ENCODE results near the gene EXOC6.

Gene EXOC6

DNA sequence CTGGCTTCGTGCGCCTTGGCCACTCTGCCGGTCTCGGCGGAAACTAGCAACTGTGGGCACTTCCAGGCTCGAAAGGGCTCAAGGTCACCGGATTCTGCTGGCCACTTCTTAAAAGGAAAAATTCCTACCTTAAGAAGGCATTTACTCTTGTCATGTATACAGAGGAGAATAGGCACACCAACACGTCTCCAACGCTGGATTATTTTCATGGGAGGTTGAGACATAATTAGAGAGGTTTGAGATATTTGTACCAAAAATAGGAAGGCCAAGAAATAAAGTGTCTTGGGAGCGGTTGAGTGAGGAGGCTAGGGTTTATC lies 220.9 kb downstream of the EXOC6 start:
- Histone ChIP-seq H3K36me3 (ENCODE audit: control insufficient read depth, low read length) (no peaks in the 10 kb centered on the region), H4K20me1 (ENCODE audit: control insufficient read depth, insufficient read depth, low read depth, low read length) (no peaks in the 10 kb centered on the region), H3K4me1 (ENCODE audit: control insufficient read depth, low read length) (peaks cover 11% of the 10 kb centered on the region), H3F3A (ENCODE audit: control insufficient read depth, insufficient read depth) (no peaks in the 10 kb centered on the region), H3K79me2 (ENCODE audit: control insufficient read depth, low read length) (no peaks in the 10 kb centered on the region), H3K9me3 (ENCODE audit: control insufficient read depth, insufficient read depth, low read length) (no peaks in the 10 kb centered on the region), H3K27ac (ENCODE audit: low read depth, low read length) (no peak overlapping the region), H3K4me2 (ENCODE audit: low read length) (no peak overlapping the region), H3K27me3 (ENCODE audit: control insufficient read depth, low read length) (peaks cover 71% of the 10 kb centered on the region), H3K4me3 (ENCODE audit: low read length) (no peak overlapping the region), H3K9me2 (replicated peaks; ENCODE audit: control insufficient read depth, low read length) (no peaks in the 10 kb centered on the region)
- TF ChIP-seq, protein P1, sequence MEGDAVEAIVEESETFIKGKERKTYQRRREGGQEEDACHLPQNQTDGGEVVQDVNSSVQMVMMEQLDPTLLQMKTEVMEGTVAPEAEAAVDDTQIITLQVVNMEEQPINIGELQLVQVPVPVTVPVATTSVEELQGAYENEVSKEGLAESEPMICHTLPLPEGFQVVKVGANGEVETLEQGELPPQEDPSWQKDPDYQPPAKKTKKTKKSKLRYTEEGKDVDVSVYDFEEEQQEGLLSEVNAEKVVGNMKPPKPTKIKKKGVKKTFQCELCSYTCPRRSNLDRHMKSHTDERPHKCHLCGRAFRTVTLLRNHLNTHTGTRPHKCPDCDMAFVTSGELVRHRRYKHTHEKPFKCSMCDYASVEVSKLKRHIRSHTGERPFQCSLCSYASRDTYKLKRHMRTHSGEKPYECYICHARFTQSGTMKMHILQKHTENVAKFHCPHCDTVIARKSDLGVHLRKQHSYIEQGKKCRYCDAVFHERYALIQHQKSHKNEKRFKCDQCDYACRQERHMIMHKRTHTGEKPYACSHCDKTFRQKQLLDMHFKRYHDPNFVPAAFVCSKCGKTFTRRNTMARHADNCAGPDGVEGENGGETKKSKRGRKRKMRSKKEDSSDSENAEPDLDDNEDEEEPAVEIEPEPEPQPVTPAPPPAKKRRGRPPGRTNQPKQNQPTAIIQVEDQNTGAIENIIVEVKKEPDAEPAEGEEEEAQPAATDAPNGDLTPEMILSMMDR (IDR thresholded peaks at IDR 0.05; ENCODE audit: low read depth, low read length, poor library complexity, severe bottlenecking), result no peak
- no peak for TF ChIP-seq EZH2phosphoT487 (IDR thresholded peaks at IDR 0.05; ENCODE audit: borderline replicate concordance, low read length)

DNA sequence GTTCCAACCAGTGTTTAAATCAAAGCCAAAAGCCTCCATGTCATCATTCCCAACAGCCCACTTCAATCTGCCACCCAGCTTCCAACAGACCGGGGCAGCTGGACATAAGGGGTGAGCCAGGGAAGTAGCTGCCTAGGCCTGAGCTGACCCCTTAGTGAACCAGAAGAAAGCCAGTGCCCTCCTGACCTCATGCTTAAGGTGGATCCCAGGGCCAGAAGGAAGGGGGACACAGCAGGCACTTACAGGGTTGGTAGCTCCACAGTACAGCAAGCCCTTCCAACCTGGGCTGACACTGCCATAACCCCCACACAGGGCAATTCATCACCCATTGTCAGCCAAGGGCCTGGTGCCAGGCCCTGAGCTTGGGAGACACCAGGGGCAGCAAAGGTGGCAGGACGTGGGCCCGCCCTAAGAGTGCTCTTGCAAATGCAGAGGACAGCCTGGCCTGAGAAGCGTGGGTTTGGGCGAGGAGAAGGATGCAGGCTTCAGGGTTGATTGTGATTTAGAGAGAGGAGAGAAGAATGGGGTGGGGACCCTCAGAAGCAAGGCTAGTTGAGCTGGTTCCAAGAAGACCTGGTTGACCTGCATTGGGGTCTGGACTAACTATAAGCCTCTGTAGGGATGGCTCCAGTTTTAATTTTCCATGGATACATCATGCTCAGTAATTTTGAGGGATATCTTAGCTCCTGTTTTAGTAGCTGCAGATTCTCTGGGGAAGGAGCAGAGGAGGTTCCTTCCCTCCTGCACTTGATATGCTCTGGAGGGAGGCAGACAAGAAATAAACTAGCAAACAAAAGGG lies 222.3 kb downstream of the EXOC6 start:
- peaks cover 84% of the 10 kb centered on the region for H3K27me3 ChIP-seq (ENCODE audit: control insufficient read depth, low read length)
- no peak overlapping the region for H3K4me2 ChIP-seq (ENCODE audit: low read length)

DNA sequence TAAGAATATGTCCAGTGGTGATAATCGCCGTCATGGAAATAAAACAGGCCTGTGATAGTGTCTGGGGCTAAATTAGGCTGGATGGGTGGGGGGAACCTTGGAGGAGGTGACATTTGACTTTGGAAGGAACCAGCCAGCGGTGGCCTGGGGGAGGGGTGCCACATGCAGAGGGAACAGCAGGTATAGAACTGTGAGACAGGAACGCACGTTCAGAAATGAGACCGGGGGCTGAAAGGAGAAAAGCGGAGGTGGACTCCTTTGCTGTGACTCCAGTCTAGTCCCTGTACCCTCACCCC lies 222.8 kb downstream of the EXOC6 start:
- Histone ChIP-seq H3K79me2 (ENCODE audit: control insufficient read depth, low read length) (no peaks in the 10 kb centered on the region), H3K27me3 (ENCODE audit: control insufficient read depth, low read length) (peaks cover 89% of the 10 kb centered on the region), H3K9me2 (replicated peaks; ENCODE audit: control insufficient read depth, low read length) (no peaks in the 10 kb centered on the region), H3K4me3 (ENCODE audit: low read length) (no peak overlapping the region), H3K4me2 (ENCODE audit: low read length) (no peak overlapping the region), H4K20me1 (ENCODE audit: control insufficient read depth, insufficient read depth, low read depth, low read length) (no peaks in the 10 kb centered on the region), H3K36me3 (ENCODE audit: control insufficient read depth, low read length) (no peaks in the 10 kb centered on the region), H3K4me1 (ENCODE audit: control insufficient read depth, low read length) (peaks cover 16% of the 10 kb centered on the region), H3K9me3 (ENCODE audit: control insufficient read depth, insufficient read depth, low read length) (no peaks in the 10 kb centered on the region), H3K27ac (ENCODE audit: low read depth, low read length) (no peak overlapping the region), H3F3A (ENCODE audit: control insufficient read depth, insufficient read depth) (no peaks in the 10 kb centered on the region)
- TF ChIP-seq, protein P1 (IDR thresholded peaks at IDR 0.05; ENCODE audit: low read depth, low read length, poor library complexity, severe bottlenecking), result no peak
- TF ChIP-seq EZH2phosphoT487 (IDR thresholded peaks at IDR 0.05; ENCODE audit: borderline replicate concordance, low read length), result peak; percentile 36; the same call in 1 of the 2 replicates

More for the DNA sequence above, 222.3 kb downstream of the EXOC6 start:
- no peaks in the 10 kb centered on the region for H3K9me3 ChIP-seq (ENCODE audit: control insufficient read depth, insufficient read depth, low read length)
- H3K27ac ChIP-seq (ENCODE audit: low read depth, low read length), result no peak overlapping the region
- H3K9me2 ChIP-seq (replicated peaks; ENCODE audit: control insufficient read depth, low read length), result no peaks in the 10 kb centered on the region
- H3K4me3 ChIP-seq (ENCODE audit: low read length), result no peak overlapping the region
- H3K36me3 ChIP-seq (ENCODE audit: control insufficient read depth, low read length), result no peaks in the 10 kb centered on the region
- peaks cover 16% of the 10 kb centered on the region for H3K4me1 ChIP-seq (ENCODE audit: control insufficient read depth, low read length)
- TF ChIP-seq, protein P1 (IDR thresholded peaks at IDR 0.05; ENCODE audit: low read depth, low read length, poor library complexity, severe bottlenecking), result no peak
- TF ChIP-seq EZH2phosphoT487 (IDR thresholded peaks at IDR 0.05; ENCODE audit: borderline replicate concordance, low read length), result no peak
- no peaks in the 10 kb centered on the region for H4K20me1 ChIP-seq (ENCODE audit: control insufficient read depth, insufficient read depth, low read depth, low read length)
- no peaks in the 10 kb centered on the region for H3F3A ChIP-seq (ENCODE audit: control insufficient read depth, insufficient read depth)
- no peaks in the 10 kb centered on the region for H3K79me2 ChIP-seq (ENCODE audit: control insufficient read depth, low read length)

All from DOHH2 (cell line).